HCT116 (cell line): ENCODE data around the gene HIPK2.

ENCODE experiments used
- CTCF ChIP-seq, 3 experiments: fragments of 200-600 bp in 1 of 3; sonication (generic) in 1 of 3; IDR thresholded peaks in 2 of 3; conservative IDR thresholded peaks in 1 of 3; 2 replicates each; pipeline ENCODE4 v1.5.1; 2012 to 2017; ENCODE audit warnings: low read depth in 2 of 3, low read length in 2 of 3, antibody characterized with exemption in 1 of 3, borderline replicate concordance in 1 of 3, control low read depth in 1 of 3, mild to moderate bottlenecking in 1 of 3, mixed read lengths in 1 of 3, mixed run types in 1 of 3, moderate library complexity in 1 of 3; ENCODE audit not compliant: insufficient read depth in 1 of 3
- EGR1 ChIP-seq: IDR thresholded peaks from 2 replicates; pipeline ENCODE4 v1.6.1; 2012; ENCODE audit warnings: low read depth
- ELF1 ChIP-seq: IDR thresholded peaks from 2 replicates; pipeline ENCODE4 v1.6.1; 2012; ENCODE audit warnings: low read depth, borderline replicate concordance
- EZH2 ChIP-seq: fragments of 200-600 bp; sonication (generic); IDR thresholded peaks from 2 replicates; pipeline ENCODE4 v1.6.1; 2017; ENCODE audit warnings: antibody characterized with exemption, mixed run types
- EZH2phosphoT487 ChIP-seq: fragments of 200-600 bp; IDR thresholded peaks from 2 replicates; pipeline ENCODE4 v1.6.1; 2018; ENCODE audit warnings: antibody characterized with exemption, borderline replicate concordance
- POLR2A ChIP-seq: IDR thresholded peaks from 2 replicates; pipeline ENCODE4 v1.7.0; 2011; ENCODE audit warnings: borderline replicate concordance; ENCODE audit not compliant: insufficient read depth, insufficient read length; ENCODE audit errors: extremely low read depth
- POLR2AphosphoS5 ChIP-seq: IDR thresholded peaks from 2 replicates; pipeline ENCODE4 v1.6.1; 2011; ENCODE audit warnings: mild to moderate bottlenecking, low read depth, low read length, moderate library complexity
- RAD21 ChIP-seq: IDR thresholded peaks from 2 replicates; pipeline ENCODE4 v1.6.1; 2012; ENCODE audit warnings: low read depth, mild to moderate bottlenecking
- SIN3A ChIP-seq: IDR thresholded peaks from 2 replicates; pipeline ENCODE4 v1.6.1; 2012; ENCODE audit warnings: low read depth
- SP1 ChIP-seq: IDR thresholded peaks from 2 replicates; pipeline ENCODE4 v1.6.1; 2012; ENCODE audit warnings: low read depth
- TCF7L2 ChIP-seq: IDR thresholded peaks from 2 replicates; pipeline ENCODE4 v1.7.0; 2011; ENCODE audit warnings: borderline replicate concordance, inconsistent platforms; ENCODE audit not compliant: insufficient read depth, insufficient read length; ENCODE audit errors: extremely low read depth
- TF ChIP-seq, protein P1 (sequence below): IDR thresholded peaks from 2 replicates; pipeline ENCODE4 v1.6.1; 2011; ENCODE audit warnings: mild to moderate bottlenecking, low read length, moderate library complexity; ENCODE audit not compliant: insufficient replicate concordance; ENCODE audit errors: extremely low read depth

DNA sequence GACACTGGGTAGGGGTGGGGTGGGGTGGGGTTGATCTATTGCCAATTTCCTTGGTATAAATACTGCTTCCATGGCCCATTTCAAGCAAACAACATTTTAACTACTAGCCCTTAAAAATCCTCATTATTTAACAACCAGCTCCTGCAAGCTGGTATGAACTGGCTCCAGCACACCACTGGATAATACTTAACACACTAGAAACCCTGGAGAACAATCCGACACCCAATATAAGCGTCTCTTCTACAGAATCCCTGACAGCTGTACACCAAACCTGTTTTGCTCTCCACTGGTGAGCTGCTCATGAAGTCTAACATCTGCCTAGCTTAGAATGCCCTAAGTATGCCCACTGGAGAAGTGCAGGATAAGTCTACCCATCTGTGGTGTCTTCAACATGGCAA, 116.8 kb downstream of the HIPK2 start:
- no peak for TF ChIP-seq CTCF (IDR thresholded peaks at IDR 0.05 in 2 of 3, conservative IDR thresholded peaks at IDR 0.05 in 1 of 3; ENCODE audit: borderline replicate concordance in 1 of 3, insufficient read depth in 1 of 3, low read depth in 2 of 3, low read length in 2 of 3)
- no peak for TF ChIP-seq ELF1
- no peak for TF ChIP-seq POLR2AphosphoS5
- no peak for TF ChIP-seq EZH2phosphoT487
- TF ChIP-seq POLR2A: no peak
- TF ChIP-seq TCF7L2: no peak
- TF ChIP-seq EZH2: no peak
- TF ChIP-seq, protein P1, sequence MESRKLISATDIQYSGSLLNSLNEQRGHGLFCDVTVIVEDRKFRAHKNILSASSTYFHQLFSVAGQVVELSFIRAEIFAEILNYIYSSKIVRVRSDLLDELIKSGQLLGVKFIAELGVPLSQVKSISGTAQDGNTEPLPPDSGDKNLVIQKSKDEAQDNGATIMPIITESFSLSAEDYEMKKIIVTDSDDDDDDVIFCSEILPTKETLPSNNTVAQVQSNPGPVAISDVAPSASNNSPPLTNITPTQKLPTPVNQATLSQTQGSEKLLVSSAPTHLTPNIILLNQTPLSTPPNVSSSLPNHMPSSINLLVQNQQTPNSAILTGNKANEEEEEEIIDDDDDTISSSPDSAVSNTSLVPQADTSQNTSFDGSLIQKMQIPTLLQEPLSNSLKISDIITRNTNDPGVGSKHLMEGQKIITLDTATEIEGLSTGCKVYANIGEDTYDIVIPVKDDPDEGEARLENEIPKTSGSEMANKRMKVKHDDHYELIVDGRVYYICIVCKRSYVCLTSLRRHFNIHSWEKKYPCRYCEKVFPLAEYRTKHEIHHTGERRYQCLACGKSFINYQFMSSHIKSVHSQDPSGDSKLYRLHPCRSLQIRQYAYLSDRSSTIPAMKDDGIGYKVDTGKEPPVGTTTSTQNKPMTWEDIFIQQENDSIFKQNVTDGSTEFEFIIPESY: no peak
- TF ChIP-seq SP1: no peak
- no peak for TF ChIP-seq RAD21
- TF ChIP-seq SIN3A: no peak
- no peak for TF ChIP-seq EGR1
